ENCODE results near the gene PPARG. TPM values are rescaled to one million over a fixed set of nuclear protein-coding genes. Genes with fewer than 3 reads are reported as not detected.

The PPARG gene
- total and polyA plus RNA-seq, 2 of the 8 experiments (the other 6 are each of a cell fraction or from before 2014, with no cell fraction given): 0.06 TPM; not detected in 1

- no peak for TF ChIP-seq CTCF (IDR thresholded peaks at IDR 0.05; ENCODE audit: control extremely low read depth in 1 of 3, insufficient read depth in 1 of 3, low read depth in 1 of 3, low read length in 3 of 3)
- no peak for TF ChIP-seq SIX5 (IDR thresholded peaks at IDR 0.05; ENCODE audit: low read depth, low read length)
- TF ChIP-seq RAD21 (IDR thresholded peaks at IDR 0.05 in 1 of 2, conservative IDR thresholded peaks at IDR 0.05 in 1 of 2; ENCODE audit: low read depth in 2 of 2, low read length in 2 of 2): no peak
- TF ChIP-seq E2F6 (IDR thresholded peaks at IDR 0.05): no peak
- TF ChIP-seq CBX8 (IDR thresholded peaks at IDR 0.05; ENCODE audit: borderline replicate concordance, low read depth, low read length): no peak
- TF ChIP-seq SRF (IDR thresholded peaks at IDR 0.05; ENCODE audit: low read depth, low read length): no peak
Observed at GRCh38 chr3:12446298-12446697, 157.4 kb downstream of the PPARG start (continued).
